SK-N-SH treated with all-trans-retinoic acid at 6 μM for 48 hours (cell line): Measurements from ENCODE around the gene IGHMBP2.

Source experiments
- ARNTL ChIP-seq: fragments of 450-650 bp; formaldehyde crosslinking; IDR thresholded peaks from 2 replicates; pipeline ENCODE4 v1.5.0; 2020; ENCODE audit warnings: low read depth, mild to moderate bottlenecking, moderate library complexity, borderline replicate concordance
- ISL1 ChIP-seq: fragments of 250-450 bp; sonication (Bioruptor Pico); IDR thresholded peaks from 2 replicates; pipeline ENCODE4 v2.1.2; 2022; ENCODE audit warnings: mild to moderate bottlenecking, moderate library complexity
- SNAI2 ChIP-seq: fragments of 250-450 bp; sonication (Bioruptor Pico); IDR thresholded peaks from 2 replicates; pipeline ENCODE4 v1.5.0; 2020; ENCODE audit warnings: mild to moderate bottlenecking, moderate library complexity
- TOX ChIP-seq: fragments of 250-450 bp; sonication (Bioruptor Pico); IDR thresholded peaks from 2 replicates; pipeline ENCODE4 v1.8.0; 2021; ENCODE audit warnings: mild to moderate bottlenecking, moderate library complexity, borderline replicate concordance
- ZFP3 ChIP-seq: fragments of 250-450 bp; sonication (Bioruptor Pico); IDR thresholded peaks from 2 replicates; pipeline ENCODE4 v1.5.0; 2020; ENCODE audit warnings: mild to moderate bottlenecking, moderate library complexity
- ZFP30 ChIP-seq: fragments of 450-650 bp; formaldehyde crosslinking; IDR thresholded peaks from 2 replicates; pipeline ENCODE4 v1.5.0; 2022; ENCODE audit warnings: mild to moderate bottlenecking, moderate library complexity
- ZNF8 ChIP-seq: fragments of 450-650 bp; formaldehyde crosslinking; IDR thresholded peaks from 2 replicates; pipeline ENCODE4 v1.5.0; 2020; ENCODE audit warnings: mild to moderate bottlenecking, moderate library complexity
- TF ChIP-seq, protein P1 (sequence below): fragments of 250-450 bp; sonication (Bioruptor Pico); IDR thresholded peaks from 2 replicates; pipeline ENCODE4 v1.8.0; 2020; ENCODE audit warnings: mild to moderate bottlenecking, moderate library complexity, borderline replicate concordance

DNA sequence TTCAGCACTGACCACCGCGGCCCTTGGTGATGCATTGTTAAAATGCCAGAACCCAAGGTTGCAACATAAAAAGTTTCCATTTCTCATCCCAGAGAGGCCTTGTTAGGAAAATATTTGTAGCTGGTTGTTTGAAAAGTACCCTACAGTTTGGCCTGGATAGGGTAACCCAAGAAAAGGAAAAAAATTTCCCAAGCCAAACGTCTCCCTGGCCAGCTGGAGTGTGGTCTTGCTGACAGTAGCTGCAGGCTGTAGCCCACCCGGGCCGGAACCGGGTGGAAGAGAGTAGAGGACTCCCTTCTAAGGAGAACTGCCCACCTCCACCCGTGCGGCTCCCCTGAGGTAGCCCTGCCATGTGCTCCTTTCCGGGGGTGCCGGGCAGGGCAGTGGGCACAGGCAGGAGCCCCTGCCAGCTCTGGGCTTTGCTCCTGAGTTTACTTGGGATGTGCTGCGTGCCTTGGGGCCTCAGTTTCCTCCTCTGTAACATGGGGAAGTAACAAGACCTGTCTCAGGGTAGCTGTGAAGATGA lies 38.5 kb downstream of the IGHMBP2 start:
- TF ChIP-seq ARNTL (CRISPR knock-in tag), result no peak
- TF ChIP-seq ZNF8 (CRISPR knock-in tag), result no peak
- TF ChIP-seq ZFP3, result no peak
- TF ChIP-seq, protein P1, sequence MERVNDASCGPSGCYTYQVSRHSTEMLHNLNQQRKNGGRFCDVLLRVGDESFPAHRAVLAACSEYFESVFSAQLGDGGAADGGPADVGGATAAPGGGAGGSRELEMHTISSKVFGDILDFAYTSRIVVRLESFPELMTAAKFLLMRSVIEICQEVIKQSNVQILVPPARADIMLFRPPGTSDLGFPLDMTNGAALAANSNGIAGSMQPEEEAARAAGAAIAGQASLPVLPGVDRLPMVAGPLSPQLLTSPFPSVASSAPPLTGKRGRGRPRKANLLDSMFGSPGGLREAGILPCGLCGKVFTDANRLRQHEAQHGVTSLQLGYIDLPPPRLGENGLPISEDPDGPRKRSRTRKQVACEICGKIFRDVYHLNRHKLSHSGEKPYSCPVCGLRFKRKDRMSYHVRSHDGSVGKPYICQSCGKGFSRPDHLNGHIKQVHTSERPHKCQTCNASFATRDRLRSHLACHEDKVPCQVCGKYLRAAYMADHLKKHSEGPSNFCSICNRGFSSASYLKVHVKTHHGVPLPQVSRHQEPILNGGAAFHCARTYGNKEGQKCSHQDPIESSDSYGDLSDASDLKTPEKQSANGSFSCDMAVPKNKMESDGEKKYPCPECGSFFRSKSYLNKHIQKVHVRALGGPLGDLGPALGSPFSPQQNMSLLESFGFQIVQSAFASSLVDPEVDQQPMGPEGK, result no peak
- TF ChIP-seq ZFP30 (CRISPR knock-in tag), result no peak
- TF ChIP-seq SNAI2 (CRISPR knock-in tag), result no peak
- TF ChIP-seq ISL1 (CRISPR knock-in tag), result no peak
- no peak for TF ChIP-seq TOX (CRISPR knock-in tag)
